WTC11 (cell line): ENCODE data around the gene AKAP6. TPM values are rescaled to one million over a fixed set of nuclear protein-coding genes. Genes with fewer than 3 reads are reported as not detected.

Source experiments
- ATAC-seq: fragments of 200-7000 bp; cut with Tn5 transposase; 2 replicates; pipeline ENCODE4 v1.10.0; 2021; ENCODE audit warnings: mild to moderate bottlenecking, moderate library complexity
- CTCF ChIA-PET: fragments of 300-600 bp; sonication (Branson Sonifier 250); formaldehyde crosslinking; loops from one replicate; lab custom pipeline; 2021; ENCODE audit warnings: antibody characterized with exemption; lab: Charles Lee
- POLR2A ChIA-PET: fragments of 350-600 bp; sonication (Branson Sonifier 250); formaldehyde crosslinking; loops from one replicate; lab custom pipeline; 2021; ENCODE audit warnings: antibody characterized with exemption; lab: Charles Lee
- DNase-seq: peaks from one replicate; pipeline ENCODE4 v3.0.0; 2021; ENCODE audit warnings: low spot score
- H3K27ac Mint-ChIP-seq: 2 replicates; pipeline ENCODE4 v1.8.0; 2021; ENCODE audit warnings: mixed read lengths
- H3K27me3 Mint-ChIP-seq: 2 replicates; pipeline ENCODE4 v1.8.0; 2021; ENCODE audit warnings: low read depth, mild to moderate bottlenecking, moderate library complexity, mixed read lengths
- H3K36me3 Mint-ChIP-seq: 2 replicates; pipeline ENCODE4 v1.8.0; 2021; ENCODE audit warnings: mixed read lengths
- H3K4me1 Mint-ChIP-seq: 2 replicates; pipeline ENCODE4 v1.8.0; 2022; ENCODE audit warnings: mixed read lengths
- H3K4me3 Mint-ChIP-seq: 2 replicates; pipeline ENCODE4 v1.8.0; 2021; ENCODE audit warnings: mild to moderate bottlenecking, moderate library complexity, mixed read lengths
- H3K9me3 Mint-ChIP-seq: 2 replicates; pipeline ENCODE4 v1.8.0; 2021; ENCODE audit warnings: mixed read lengths
- ATF3 ChIP-seq: sonication (generic); formaldehyde crosslinking; conservative IDR thresholded peaks from 2 replicates; pipeline ENCODE4 v1.8.1; 2022; ENCODE audit warnings: mild to moderate bottlenecking, missing genetic modification reagents
- ATF6 ChIP-seq: sonication (generic); formaldehyde crosslinking; IDR thresholded peaks from 2 replicates; pipeline ENCODE4 v1.8.1; 2023; ENCODE audit warnings: mild to moderate bottlenecking, missing genetic modification reagents
- CDX4 ChIP-seq: fragments of 250-450 bp; sonication (Bioruptor Pico); IDR thresholded peaks from 2 replicates; pipeline ENCODE4 v1.9.0; 2021; ENCODE audit warnings: moderate library complexity, mild to moderate bottlenecking, inconsistent platforms, borderline replicate concordance
- CREM ChIP-seq: sonication (generic); formaldehyde crosslinking; IDR thresholded peaks from 2 replicates; pipeline ENCODE4 v1.8.1; 2022; ENCODE audit warnings: mild to moderate bottlenecking, missing genetic modification reagents, moderate library complexity
- E2F4 ChIP-seq: sonication (generic); formaldehyde crosslinking; IDR thresholded peaks from 2 replicates; pipeline ENCODE4 v1.8.1; 2022; ENCODE audit warnings: low read depth, mild to moderate bottlenecking, moderate library complexity, missing genetic modification reagents, borderline replicate concordance
- ERG ChIP-seq: fragments of 250-450 bp; sonication (Bioruptor Pico); IDR thresholded peaks from 2 replicates; pipeline ENCODE4 v1.8.0; 2021; ENCODE audit warnings: mild to moderate bottlenecking
- ETV6 ChIP-seq: sonication (generic); formaldehyde crosslinking; IDR thresholded peaks from 2 replicates; pipeline ENCODE4 v1.8.1; 2022; ENCODE audit warnings: mild to moderate bottlenecking, missing genetic modification reagents
- GTF2I ChIP-seq: fragments of 250-450 bp; sonication (Bioruptor Pico); conservative IDR thresholded peaks from 2 replicates; pipeline ENCODE4 v1.4.0; 2021; ENCODE audit warnings: mild to moderate bottlenecking
- JAZF1 ChIP-seq: fragments of 250-450 bp; sonication (Bioruptor Pico); IDR thresholded peaks from 2 replicates; pipeline ENCODE4 v1.9.0; 2021; ENCODE audit warnings: moderate library complexity, mild to moderate bottlenecking, inconsistent platforms
- JUN ChIP-seq: sonication (generic); formaldehyde crosslinking; IDR thresholded peaks from 2 replicates; pipeline ENCODE4 v1.8.0; 2023; ENCODE audit warnings: mild to moderate bottlenecking, missing genetic modification reagents
- MAX ChIP-seq: sonication (generic); formaldehyde crosslinking; IDR thresholded peaks from 2 replicates; pipeline ENCODE4 v1.8.0; 2022; ENCODE audit warnings: mild to moderate bottlenecking, missing genetic modification reagents
- NFE2L1 ChIP-seq: sonication (generic); formaldehyde crosslinking; IDR thresholded peaks from 2 replicates; pipeline ENCODE4 v1.8.1; 2023; ENCODE audit warnings: missing genetic modification reagents
- NFYB ChIP-seq: sonication (generic); formaldehyde crosslinking; conservative IDR thresholded peaks from 2 replicates; pipeline ENCODE4 v1.8.0; 2022; ENCODE audit warnings: low read depth, missing genetic modification reagents
- NR1H2 ChIP-seq: sonication (generic); formaldehyde crosslinking; IDR thresholded peaks from 2 replicates; pipeline ENCODE4 v1.9.0; 2021; ENCODE audit warnings: mild to moderate bottlenecking, moderate library complexity, missing genetic modification reagents
- OVOL2 ChIP-seq: fragments of 250-450 bp; sonication (Bioruptor Pico); IDR thresholded peaks from 2 replicates; pipeline ENCODE4 v1.9.0; 2021; ENCODE audit warnings: mild to moderate bottlenecking, borderline replicate concordance
- SMAD3 ChIP-seq: sonication (generic); formaldehyde crosslinking; IDR thresholded peaks from 2 replicates; pipeline ENCODE4 v1.8.0; 2022; ENCODE audit warnings: missing genetic modification reagents, mild to moderate bottlenecking, borderline replicate concordance
- ZBTB21 ChIP-seq: sonication (generic); formaldehyde crosslinking; IDR thresholded peaks from 2 replicates; pipeline ENCODE4 v1.8.1; 2023; ENCODE audit warnings: mild to moderate bottlenecking, missing genetic modification reagents, borderline replicate concordance
- ZNF219 ChIP-seq: sonication (generic); formaldehyde crosslinking; IDR thresholded peaks from 2 replicates; pipeline ENCODE4 v1.8.0; 2023; ENCODE audit warnings: missing genetic modification reagents, mild to moderate bottlenecking, borderline replicate concordance
- ZNF232 ChIP-seq: sonication (generic); formaldehyde crosslinking; IDR thresholded peaks from 2 replicates; pipeline ENCODE4 v1.8.0; 2022; ENCODE audit warnings: mild to moderate bottlenecking, missing genetic modification reagents
- ZNF416 ChIP-seq: fragments of 250-450 bp; sonication (Bioruptor Pico); IDR thresholded peaks from 2 replicates; pipeline ENCODE4 v1.9.0; 2021; ENCODE audit warnings: mild to moderate bottlenecking, inconsistent platforms
- total RNA-seq: library from RNA; stranded (reverse); gene quantifications from 3 replicates; pipeline ENCODE4 v1.2.3, GENCODE V29; 2021
- TF ChIP-seq, protein P1 (sequence below): fragments of 250-450 bp; sonication (Bioruptor Pico); IDR thresholded peaks from 2 replicates; pipeline ENCODE4 v1.9.0; 2021; ENCODE audit warnings: mild to moderate bottlenecking
- TF ChIP-seq, protein P2 (sequence below): sonication (generic); formaldehyde crosslinking; IDR thresholded peaks from 2 replicates; pipeline ENCODE4 v1.8.1; 2022; ENCODE audit warnings: mild to moderate bottlenecking, missing genetic modification reagents, moderate library complexity, borderline replicate concordance
- TF ChIP-seq, protein P3 (sequence below): sonication (generic); formaldehyde crosslinking; IDR thresholded peaks from 2 replicates; pipeline ENCODE4 v1.8.0; 2023; ENCODE audit warnings: missing genetic modification reagents, mild to moderate bottlenecking, borderline replicate concordance

The AKAP6 gene
- total RNA-seq, 1 experiment from 2014 or later, result 0.63 TPM

- no peak for ATAC-seq
- H3K27ac Mint-ChIP-seq, result no peak overlapping the region
- DNase-seq, result no peak
Measured at GRCh38 chr14:32345311-32345791, 16.3 kb downstream of the AKAP6 start.

GRCh38 chr14:32349322-32349721 is 20.2 kb downstream of the AKAP6 start:
- no peak overlapping the region for H3K4me3 Mint-ChIP-seq
- CTCF ChIA-PET, result no interaction called here
- no peak for ATAC-seq
- no peak for DNase-seq
- POLR2A ChIA-PET, result no interaction called here
- H3K36me3 Mint-ChIP-seq, result no peaks in the 10 kb centered on the region
- no peaks in the 10 kb centered on the region for H3K27me3 Mint-ChIP-seq
- H3K4me1 Mint-ChIP-seq, result 0 out of 2 replicates have a peak, but pooled peaks cover 6% of the 10 kb centered on the region
- H3K9me3 Mint-ChIP-seq, result peaks cover 9% of the 10 kb centered on the region
- TF ChIP-seq E2F4 (no peak), NFYB (CRISPR knock-in tag) (no peak), ZBTB21 (CRISPR knock-in tag) (no peak), ETV6 (CRISPR knock-in tag) (no peak), MAX (CRISPR knock-in tag) (no peak), ATF3 (no peak), CDX4 (CRISPR knock-in tag) (no peak), ERG (no peak)
- TF ChIP-seq, protein P1, sequence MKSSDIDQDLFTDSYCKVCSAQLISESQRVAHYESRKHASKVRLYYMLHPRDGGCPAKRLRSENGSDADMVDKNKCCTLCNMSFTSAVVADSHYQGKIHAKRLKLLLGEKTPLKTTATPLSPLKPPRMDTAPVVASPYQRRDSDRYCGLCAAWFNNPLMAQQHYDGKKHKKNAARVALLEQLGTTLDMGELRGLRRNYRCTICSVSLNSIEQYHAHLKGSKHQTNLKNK, result no peak
- no peak overlapping the region for H3K27ac Mint-ChIP-seq

More at GRCh38 chr14:32345311-32345791, 16.3 kb downstream of the AKAP6 start:
- TF ChIP-seq, protein P2, sequence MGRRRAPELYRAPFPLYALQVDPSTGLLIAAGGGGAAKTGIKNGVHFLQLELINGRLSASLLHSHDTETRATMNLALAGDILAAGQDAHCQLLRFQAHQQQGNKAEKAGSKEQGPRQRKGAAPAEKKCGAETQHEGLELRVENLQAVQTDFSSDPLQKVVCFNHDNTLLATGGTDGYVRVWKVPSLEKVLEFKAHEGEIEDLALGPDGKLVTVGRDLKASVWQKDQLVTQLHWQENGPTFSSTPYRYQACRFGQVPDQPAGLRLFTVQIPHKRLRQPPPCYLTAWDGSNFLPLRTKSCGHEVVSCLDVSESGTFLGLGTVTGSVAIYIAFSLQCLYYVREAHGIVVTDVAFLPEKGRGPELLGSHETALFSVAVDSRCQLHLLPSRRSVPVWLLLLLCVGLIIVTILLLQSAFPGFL, result no peak
- no peak for TF ChIP-seq ATF6
- no peak for TF ChIP-seq JUN (CRISPR knock-in tag)
- TF ChIP-seq, protein P1, result no peak
- TF ChIP-seq ZNF232 (CRISPR knock-in tag), result no peak
- no peak for TF ChIP-seq CREM (CRISPR knock-in tag)
- no peak for TF ChIP-seq ZNF416 (CRISPR knock-in tag)
- TF ChIP-seq ZBTB21 (CRISPR knock-in tag), result no peak
- no peak for TF ChIP-seq SMAD3 (CRISPR knock-in tag)
- TF ChIP-seq JAZF1 (CRISPR knock-in tag), result no peak
- TF ChIP-seq, protein P3, sequence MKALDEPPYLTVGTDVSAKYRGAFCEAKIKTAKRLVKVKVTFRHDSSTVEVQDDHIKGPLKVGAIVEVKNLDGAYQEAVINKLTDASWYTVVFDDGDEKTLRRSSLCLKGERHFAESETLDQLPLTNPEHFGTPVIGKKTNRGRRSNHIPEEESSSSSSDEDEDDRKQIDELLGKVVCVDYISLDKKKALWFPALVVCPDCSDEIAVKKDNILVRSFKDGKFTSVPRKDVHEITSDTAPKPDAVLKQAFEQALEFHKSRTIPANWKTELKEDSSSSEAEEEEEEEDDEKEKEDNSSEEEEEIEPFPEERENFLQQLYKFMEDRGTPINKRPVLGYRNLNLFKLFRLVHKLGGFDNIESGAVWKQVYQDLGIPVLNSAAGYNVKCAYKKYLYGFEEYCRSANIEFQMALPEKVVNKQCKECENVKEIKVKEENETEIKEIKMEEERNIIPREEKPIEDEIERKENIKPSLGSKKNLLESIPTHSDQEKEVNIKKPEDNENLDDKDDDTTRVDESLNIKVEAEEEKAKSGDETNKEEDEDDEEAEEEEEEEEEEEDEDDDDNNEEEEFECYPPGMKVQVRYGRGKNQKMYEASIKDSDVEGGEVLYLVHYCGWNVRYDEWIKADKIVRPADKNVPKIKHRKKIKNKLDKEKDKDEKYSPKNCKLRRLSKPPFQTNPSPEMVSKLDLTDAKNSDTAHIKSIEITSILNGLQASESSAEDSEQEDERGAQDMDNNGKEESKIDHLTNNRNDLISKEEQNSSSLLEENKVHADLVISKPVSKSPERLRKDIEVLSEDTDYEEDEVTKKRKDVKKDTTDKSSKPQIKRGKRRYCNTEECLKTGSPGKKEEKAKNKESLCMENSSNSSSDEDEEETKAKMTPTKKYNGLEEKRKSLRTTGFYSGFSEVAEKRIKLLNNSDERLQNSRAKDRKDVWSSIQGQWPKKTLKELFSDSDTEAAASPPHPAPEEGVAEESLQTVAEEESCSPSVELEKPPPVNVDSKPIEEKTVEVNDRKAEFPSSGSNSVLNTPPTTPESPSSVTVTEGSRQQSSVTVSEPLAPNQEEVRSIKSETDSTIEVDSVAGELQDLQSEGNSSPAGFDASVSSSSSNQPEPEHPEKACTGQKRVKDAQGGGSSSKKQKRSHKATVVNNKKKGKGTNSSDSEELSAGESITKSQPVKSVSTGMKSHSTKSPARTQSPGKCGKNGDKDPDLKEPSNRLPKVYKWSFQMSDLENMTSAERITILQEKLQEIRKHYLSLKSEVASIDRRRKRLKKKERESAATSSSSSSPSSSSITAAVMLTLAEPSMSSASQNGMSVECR (CRISPR knock-in tag), result no peak
- no peak for TF ChIP-seq NR1H2
- no peak for TF ChIP-seq ZNF219 (CRISPR knock-in tag)
- no peak for TF ChIP-seq OVOL2 (CRISPR knock-in tag)
- TF ChIP-seq GTF2I, result no peak
- no peak for TF ChIP-seq NFE2L1 (CRISPR knock-in tag)
- Mint-ChIP-seq H3K4me1 (peaks cover 20% of the 10 kb centered on the region), H3K4me3 (no peak overlapping the region), H3K36me3 (no peaks in the 10 kb centered on the region), H3K27me3 (no peaks in the 10 kb centered on the region), H3K9me3 (no peaks in the 10 kb centered on the region)
- POLR2A ChIA-PET, result no interaction called here
- CTCF ChIA-PET, result interaction anchor here (0.9 to 1.0 kb wide), 2 partner anchors 16 to 91 kb away, joined by 3 read pairs; no protein-coding TSS in a partner anchor
